Activated naive CD8-positive, alpha-beta T cell treated with anti-CD3 and anti-CD28 coated beads, Interleukin-2, amount 10 ng/mL, durations not matched to agents 7 days and 5 days (primary cell): ENCODE results near the gene SYT14. TPM values are rescaled to one million over a fixed set of nuclear protein-coding genes. Genes with fewer than 3 reads are reported as not detected.

Experiments used
- total RNA-seq, 2 experiments: library from RNA; stranded (reverse); gene quantifications; one replicate each; pipeline ENCODE4 v1.2.3, GENCODE V29; 2021

The SYT14 gene
- total RNA-seq, 2 experiments from 2014 or later, result not detected

Other genes starting within 250 kb of the SYT14 start
- not detected for gene HSD11B1, start 233.4 kb upstream of the SYT14 start, total RNA-seq
- 100 to 1,000 TPM; 392 to 403 TPM for gene TRAF3IP3, start 182.2 kb upstream of the SYT14 start, total RNA-seq
- gene C1orf74, start 153.7 kb upstream of the SYT14 start, total RNA-seq, result 1 to 10 TPM; 2.2 to 2.8 TPM
- gene IRF6, start 132.1 kb upstream of the SYT14 start, total RNA-seq, result 1 to 10 TPM; 1.7 to 2.0 TPM
- 1 to 10 TPM; 7.5 to 7.7 TPM for gene UTP25, start 110.2 kb upstream of the SYT14 start, total RNA-seq